ACC112 (cell line): ENCODE measurements around the gene MAP4K3.
A peak's percentile ranks its signal among the peaks of the same experiment; 100 is the strongest.

Source experiments
- H2AFZ ChIP-seq: fragments of 200-600 bp; sonication (generic); one replicate; pipeline ENCODE4 v1.6.0; 2017; ENCODE audit warnings: antibody characterized with exemption, low read length; ENCODE audit not compliant: unreplicated experiment
- H3K27ac ChIP-seq: fragments of 200-600 bp; sonication (generic); 2 replicates; pipeline ENCODE4 v1.5.1; 2014; ENCODE audit warnings: low read depth, mild to moderate bottlenecking, antibody characterized with exemption, low read length, moderate library complexity
- H3K27me3 ChIP-seq: fragments of 200-600 bp; sonication (generic); 2 replicates; pipeline ENCODE4 v1.6.1; 2014; ENCODE audit warnings: mild to moderate bottlenecking, antibody characterized with exemption, low read length, moderate library complexity, mixed read lengths; ENCODE audit not compliant: insufficient read depth
- H3K36me3 ChIP-seq: fragments of 200-600 bp; sonication (generic); 2 replicates; pipeline ENCODE4 v1.6.1; 2016; ENCODE audit warnings: mild to moderate bottlenecking, antibody characterized with exemption, low read length, moderate library complexity, mixed read lengths; ENCODE audit not compliant: insufficient read depth
- H3K4me1 ChIP-seq: fragments of 200-600 bp; sonication (generic); one replicate; pipeline ENCODE4 v1.6.1; 2016; ENCODE audit warnings: low read length, mixed read lengths; ENCODE audit not compliant: insufficient read depth, unreplicated experiment, control insufficient read depth
- H3K4me3 ChIP-seq: fragments of 200-600 bp; sonication (generic); 2 replicates; pipeline ENCODE4 v1.5.1; 2014; ENCODE audit warnings: mild to moderate bottlenecking, low read depth, low read length
- H3K79me2 ChIP-seq: fragments of 200-600 bp; sonication (generic); one replicate; pipeline ENCODE4 v1.6.0; 2016; ENCODE audit warnings: low read length; ENCODE audit not compliant: control insufficient read depth, unreplicated experiment, insufficient read depth

MAP4K3 gene

GRCh38 chr2:39436592-39437521 lies at the start of gene MAP4K3:
Gene MAP4K3 (minus strand): TSS chr2:39437285. CDS start chr2:39436987, 298 bp downstream.
- no peaks in the 10 kb centered on the region for H3K27me3 ChIP-seq
- peak within 1 kb of the TSS; percentile 70 for H3K27ac ChIP-seq
- peaks cover 70% of the 10 kb centered on the region for H3K79me2 ChIP-seq
- no peaks in the 10 kb centered on the region for H3K36me3 ChIP-seq
- H3K4me3 ChIP-seq, result peak within 1 kb of the TSS; percentile 98
- peak within 1 kb of the TSS; percentile 98 for H2AFZ ChIP-seq
- peaks cover 47% of the 10 kb centered on the region for H3K4me1 ChIP-seq

DNA sequence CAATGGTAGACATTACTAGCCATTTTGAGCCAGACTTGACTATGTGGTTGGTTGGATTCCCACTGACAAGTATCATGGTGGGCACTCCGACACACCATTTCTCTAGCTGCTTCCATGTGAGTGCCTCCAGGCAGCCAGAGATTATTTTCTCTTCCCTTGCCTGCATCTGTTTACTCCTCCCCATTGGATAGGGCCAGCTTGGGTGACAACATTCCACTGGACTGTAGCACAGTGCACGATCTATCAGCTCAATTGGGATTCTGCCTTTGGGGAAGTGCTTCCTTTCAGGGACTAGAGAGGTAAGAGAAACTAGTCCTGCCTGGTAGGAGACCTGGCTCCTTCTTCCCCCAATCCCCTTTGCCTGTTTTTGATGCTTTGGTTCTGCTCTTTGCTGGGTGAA lies 49.0 kb upstream of the MAP4K3 start:
- H3K4me1 ChIP-seq, result peaks cover 41% of the 10 kb centered on the region
- no peak overlapping the region for H3K27ac ChIP-seq
- no peak overlapping the region for H2AFZ ChIP-seq
- H3K4me3 ChIP-seq, result no peak overlapping the region
- H3K36me3 ChIP-seq, result no peaks in the 10 kb centered on the region
- no peaks in the 10 kb centered on the region for H3K79me2 ChIP-seq
- H3K27me3 ChIP-seq, result no peaks in the 10 kb centered on the region

- peaks cover 41% of the 10 kb centered on the region for H3K4me1 ChIP-seq
- no peak overlapping the region for H3K4me3 ChIP-seq
- no peak overlapping the region for H3K27ac ChIP-seq
Observed at GRCh38 chr2:39484620-39485495, 47.8 kb upstream of the MAP4K3 start.

DNA sequence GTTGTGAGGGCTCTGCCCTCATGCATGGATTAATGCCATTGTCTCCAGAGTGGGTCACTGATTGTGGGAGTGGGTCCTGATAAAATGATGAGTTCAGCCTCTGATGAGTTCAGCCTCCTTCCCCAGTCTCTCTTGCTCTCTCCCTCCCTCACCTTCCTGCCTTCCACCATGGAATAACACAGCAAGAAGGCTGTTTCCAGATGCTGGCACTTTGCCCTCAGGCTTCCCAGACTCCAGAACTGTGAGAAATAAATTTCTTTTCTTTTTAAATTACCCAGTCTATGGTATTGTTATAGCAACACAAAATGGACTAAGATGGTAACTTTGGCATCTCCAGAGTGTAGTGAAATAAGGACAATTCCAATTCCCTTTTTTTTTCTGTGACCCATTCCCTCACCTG lies 47.1 kb upstream of the MAP4K3 start:
- Histone ChIP-seq H3K27me3 (no peaks in the 10 kb centered on the region), H3K4me1 (peaks cover 48% of the 10 kb centered on the region), H3K4me3 (no peak overlapping the region), H2AFZ (no peak overlapping the region), H3K27ac (no peak overlapping the region), H3K36me3 (no peaks in the 10 kb centered on the region), H3K79me2 (no peaks in the 10 kb centered on the region)

More at GRCh38 chr2:39484620-39485495, 47.8 kb upstream of the MAP4K3 start:
- Histone ChIP-seq H3K79me2 (no peaks in the 10 kb centered on the region), H2AFZ (no peak overlapping the region), H3K27me3 (no peaks in the 10 kb centered on the region), H3K36me3 (no peaks in the 10 kb centered on the region)

DNA sequence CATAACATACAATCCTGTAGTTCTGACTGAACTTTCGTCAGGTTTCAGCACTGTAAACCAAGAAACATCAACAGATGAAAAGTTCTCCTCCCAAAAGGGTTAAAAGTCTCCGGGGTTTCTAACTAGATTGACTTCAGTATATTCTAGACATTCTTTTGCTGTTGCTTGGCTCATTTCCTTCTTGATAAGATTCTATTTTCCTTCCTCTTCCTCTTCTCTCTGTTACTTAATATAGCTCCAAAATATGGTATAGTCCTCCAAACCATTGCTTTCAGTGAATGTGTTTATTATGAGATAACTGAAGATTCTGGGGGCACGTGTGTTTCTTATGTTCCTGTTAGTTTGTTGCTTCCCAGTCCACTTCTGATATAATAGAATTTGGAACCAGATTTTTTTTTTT lies 46.4 kb upstream of the MAP4K3 start:
- no peak overlapping the region for H3K4me3 ChIP-seq
- H3K27ac ChIP-seq, result peak overlapping the region; percentile 3; the same call in 1 of the 2 replicates
- peak overlapping the region; percentile 48 for H2AFZ ChIP-seq
- H3K36me3 ChIP-seq, result no peaks in the 10 kb centered on the region
- peaks cover 48% of the 10 kb centered on the region for H3K4me1 ChIP-seq
- no peaks in the 10 kb centered on the region for H3K27me3 ChIP-seq
- H3K79me2 ChIP-seq, result no peaks in the 10 kb centered on the region

DNA sequence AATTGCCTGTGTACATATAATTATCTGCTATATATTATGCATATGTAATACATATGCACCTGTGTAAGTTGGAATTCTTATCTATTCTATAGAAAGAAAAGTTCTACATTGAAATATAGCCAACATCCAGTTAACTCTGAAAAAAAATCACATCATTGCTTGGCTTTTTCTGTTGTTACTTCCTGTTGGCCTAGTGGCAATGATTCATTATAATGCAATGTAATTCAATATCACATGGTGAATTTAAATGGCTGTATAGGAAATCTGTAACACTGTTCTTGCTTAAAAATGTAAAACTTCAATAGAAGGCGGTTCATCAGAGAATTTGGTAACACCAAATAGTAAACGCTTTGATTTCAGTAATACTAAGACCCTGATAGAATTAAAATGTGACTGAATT lies 44.5 kb upstream of the MAP4K3 start:
- peak overlapping the region; percentile 65 for H3K27ac ChIP-seq
- H3K36me3 ChIP-seq, result peaks cover 13% of the 10 kb centered on the region
- no peaks in the 10 kb centered on the region for H3K79me2 ChIP-seq

GRCh38 chr2:39479696-39480095 lies 42.6 kb upstream of the MAP4K3 start:
- H2AFZ ChIP-seq, result no peak overlapping the region
- H3K4me3 ChIP-seq, result no peak overlapping the region
- H3K79me2 ChIP-seq, result no peaks in the 10 kb centered on the region
- H3K27me3 ChIP-seq, result no peaks in the 10 kb centered on the region
- H3K4me1 ChIP-seq, result peaks cover 33% of the 10 kb centered on the region
- peaks cover 13% of the 10 kb centered on the region for H3K36me3 ChIP-seq
- H3K27ac ChIP-seq, result no peak overlapping the region

More for the DNA sequence above, 44.5 kb upstream of the MAP4K3 start:
- Histone ChIP-seq H3K27me3 (no peaks in the 10 kb centered on the region), H2AFZ (no peak overlapping the region), H3K4me3 (no peak overlapping the region), H3K4me1 (peaks cover 37% of the 10 kb centered on the region)

- Histone ChIP-seq H3K79me2 (no peaks in the 10 kb centered on the region), H3K4me1 (peaks cover 30% of the 10 kb centered on the region), H2AFZ (no peak overlapping the region)
Observed at GRCh38 chr2:39479053-39479670, 42.1 kb upstream of the MAP4K3 start.

GRCh38 chr2:39476524-39476923 lies 39.4 kb upstream of the MAP4K3 start:
- Histone ChIP-seq H3K4me3 (no peak overlapping the region), H3K79me2 (no peaks in the 10 kb centered on the region)

More at GRCh38 chr2:39479053-39479670, 42.1 kb upstream of the MAP4K3 start:
- Histone ChIP-seq H3K27ac (no peak overlapping the region), H3K4me3 (no peak overlapping the region), H3K36me3 (peaks cover 13% of the 10 kb centered on the region), H3K27me3 (no peaks in the 10 kb centered on the region)

DNA sequence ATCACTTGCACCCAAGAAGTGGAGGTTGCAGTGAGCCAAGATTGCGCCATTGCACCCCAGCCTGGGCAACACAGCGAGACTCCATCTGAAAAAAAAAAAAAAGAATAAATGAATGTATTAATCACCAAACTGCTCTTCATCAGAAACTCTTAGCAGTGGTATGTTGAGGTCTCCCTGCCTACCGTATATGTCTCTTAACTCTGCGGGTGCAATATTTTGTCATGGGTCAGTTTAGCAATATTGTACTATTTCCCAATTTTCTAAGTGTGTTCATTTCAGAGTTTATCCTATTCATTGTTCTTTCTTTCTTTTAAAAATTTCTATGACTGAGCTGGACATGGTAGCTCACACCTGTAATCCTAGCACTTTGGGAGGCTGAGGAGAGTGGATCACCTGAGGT lies 37.9 kb upstream of the MAP4K3 start:
- Histone ChIP-seq H3K36me3 (peaks cover 13% of the 10 kb centered on the region), H3K4me1 (peaks cover 24% of the 10 kb centered on the region), H3K27me3 (no peaks in the 10 kb centered on the region), H2AFZ (no peak overlapping the region), H3K4me3 (no peak overlapping the region), H3K79me2 (no peaks in the 10 kb centered on the region), H3K27ac (no peak overlapping the region)

More at GRCh38 chr2:39476524-39476923, 39.4 kb upstream of the MAP4K3 start:
- Histone ChIP-seq H3K27ac (no peak overlapping the region), H3K36me3 (peaks cover 13% of the 10 kb centered on the region), H3K27me3 (no peaks in the 10 kb centered on the region), H3K4me1 (peaks cover 14% of the 10 kb centered on the region), H2AFZ (no peak overlapping the region)
